Keratinocyte (primary cell): ENCODE measurements around the gene BAIAP3. TPM values are rescaled to one million over a fixed set of nuclear protein-coding genes. Genes with fewer than 3 reads are reported as not detected.

ENCODE experiments used
- DNase-seq: peaks from one replicate; pipeline ENCODE4 v3.0.0-alpha.2; 2011; ENCODE audit warnings: low read depth, missing footprints, low spot score
- FAIRE-seq: peaks from 2 replicates; lab custom pipeline; 2011; peaks lifted over from hg19 to GRCh38; lab: Jason Lieb, UNC
- H2AFZ ChIP-seq: 2 replicates; pipeline ENCODE4 v1.6.0; 2012; ENCODE audit warnings: low read length, control low read depth, inconsistent platforms; ENCODE audit not compliant: control insufficient read depth
- H3K27ac ChIP-seq: 2 replicates; pipeline ENCODE4 v1.5.1; 2011; ENCODE audit warnings: low read length; ENCODE audit not compliant: control insufficient read depth, insufficient read depth
- H3K27me3 ChIP-seq: 3 replicates; pipeline ENCODE4 v1.6.0; 2011; ENCODE audit warnings: low read length; ENCODE audit not compliant: control insufficient read depth, insufficient read depth; ENCODE audit errors: extremely low read depth
- H3K36me3 ChIP-seq, 2 experiments: 2 replicates in 1 of 2; 3 replicates in 1 of 2; pipeline ENCODE4 v1.5.1; 2011; ENCODE audit warnings: low read length in 2 of 2, mild to moderate bottlenecking in 1 of 2; ENCODE audit not compliant: control insufficient read depth in 2 of 2, insufficient read depth in 2 of 2; ENCODE audit errors: extremely low read depth in 1 of 2
- H3K4me1 ChIP-seq: 3 replicates; pipeline ENCODE4 v1.5.1; 2011; ENCODE audit warnings: low read length; ENCODE audit not compliant: control insufficient read depth, insufficient read depth; ENCODE audit errors: extremely low read depth
- H3K4me2 ChIP-seq: 3 replicates; pipeline ENCODE4 v1.6.0; 2011; ENCODE audit warnings: low read depth, low read length; ENCODE audit not compliant: control insufficient read depth, insufficient read depth; ENCODE audit errors: extremely low read depth
- H3K4me3 ChIP-seq, 3 experiments: fragments of 200-600 bp in 1 of 3; sonication (generic) in 1 of 3; 2 replicates in 2 of 3; 3 replicates in 1 of 3; pipeline ENCODE4 v1.5.1; 2011 to 2016; ENCODE audit warnings: low read length in 3 of 3, mild to moderate bottlenecking in 3 of 3, control low read depth in 2 of 3, inconsistent platforms in 1 of 3, low read depth in 1 of 3, mixed read lengths in 1 of 3, mixed run types in 1 of 3, moderate library complexity in 1 of 3; ENCODE audit not compliant: control insufficient read depth in 2 of 3, insufficient read depth in 2 of 3; ENCODE audit errors: extremely low read depth in 1 of 3
- H3K79me2 ChIP-seq: 2 replicates; pipeline ENCODE4 v1.6.0; 2012; ENCODE audit warnings: low read length; ENCODE audit not compliant: control insufficient read depth, insufficient read depth
- H3K9ac ChIP-seq: 3 replicates; pipeline ENCODE4 v1.6.0; 2011; ENCODE audit warnings: low read length; ENCODE audit not compliant: control insufficient read depth, insufficient read depth; ENCODE audit errors: extremely low read depth
- H3K9me1 ChIP-seq: 3 replicates; pipeline ENCODE4 v1.6.0; 2011; ENCODE audit warnings: low read length; ENCODE audit not compliant: control insufficient read depth, insufficient read depth; ENCODE audit errors: extremely low read depth
- H3K9me3 ChIP-seq: 2 replicates; pipeline ENCODE4 v1.5.1; 2012; ENCODE audit warnings: low read depth, low read length; ENCODE audit not compliant: control insufficient read depth
- H4K20me1 ChIP-seq: 3 replicates; pipeline ENCODE4 v1.6.0; 2011; ENCODE audit warnings: low read length; ENCODE audit not compliant: control insufficient read depth, insufficient read depth; ENCODE audit errors: extremely low read depth
- CTCF ChIP-seq, 3 experiments: IDR thresholded peaks in 1 of 3; conservative IDR thresholded peaks in 1 of 3; optimal IDR thresholded peaks in 1 of 3; 2 replicates in 2 of 3; 3 replicates in 1 of 3; pipeline versions ENCODE3 to v1.5.1; 2011; ENCODE audit warnings: low read length in 3 of 3, mild to moderate bottlenecking in 3 of 3, moderate library complexity in 2 of 3, control low read depth in 1 of 3, inconsistent platforms in 1 of 3; ENCODE audit not compliant: insufficient read depth in 2 of 3; ENCODE audit errors: extremely low read depth in 1 of 3
- EZH2 ChIP-seq: IDR thresholded peaks from one replicate; pipeline ENCODE4 v1.6.1; 2012; ENCODE audit warnings: inconsistent platforms, mild to moderate bottlenecking, low read length, moderate library complexity
- dilution Hi-C: fragments of 300-500 bp; cut with MboI; formaldehyde crosslinking; loops from one replicate; pipeline ENCODE4 v1.7.0; 2020; ENCODE audit warnings: low sequenced_read_pairs; ENCODE audit not compliant: extremely low pct_ligation_motif_present
- polyA plus RNA-seq, 5 experiments: library from polyadenylated mRNA; depleted of rRNA in 3 of 5; stranded (reverse) in 3 of 5; stranded (forward) in 1 of 5; unstranded in 1 of 5; fragments of >200 nt; gene quantifications; 1 replicate in 1 of 5; 2 replicates in 3 of 5; 3 replicates in 1 of 5; pipeline versions ENCODE4 v1.2.1 to v1.2.3, GENCODE V29; 2011 to 2012; ENCODE audit warnings: missing spikeins in 2 of 5, low read depth in 1 of 5, low replicate concordance in 1 of 5

BAIAP3 gene
- polyA plus RNA-seq, 1 donor (not counting 4 experiments of a cell fraction or from before 2014, with no cell fraction given): not detected

- FAIRE-seq (no peak), DNase-seq (peak; percentile 54)
- Histone ChIP-seq H4K20me1 (peaks cover 2% of the 10 kb centered on the region), H3K27ac (peak within 1 kb of the TSS; percentile 56), H3K4me1 (peaks cover 30% of the 10 kb centered on the region), H2AFZ (peak within 1 kb of the TSS; percentile 69), H3K9me3 (no peaks in the 10 kb centered on the region), H3K9ac (peak within 1 kb of the TSS; percentile 81), H3K79me2 (peaks cover 61% of the 10 kb centered on the region), H3K4me3 (peak within 1 kb of the TSS; percentile 64 to 97 (median 90)), H3K4me2 (peak within 1 kb of the TSS; percentile 77), H3K27me3 (no peaks in the 10 kb centered on the region), H3K36me3 (peaks cover 12 to 15% of the 10 kb centered on the region in 2 experiments), H3K9me1 (peaks cover 4% of the 10 kb centered on the region)
- dilution Hi-C loops: no loop called here
- TF ChIP-seq EZH2: no peak
- TF ChIP-seq CTCF (optimal IDR thresholded peaks at IDR 0.05 in 1 of 3, IDR thresholded peaks at IDR 0.05 in 1 of 3, conservative IDR thresholded peaks at IDR 0.05 in 1 of 3; ENCODE audit: extremely low read depth in 1 of 3, insufficient read depth in 2 of 3, low read length in 3 of 3): no peak
Observed at GRCh38 chr16:1351582-1352362, 18.3 kb downstream of the BAIAP3 start, which contains the start of the genes GNPTG and TSR3. GNPTG (plus strand) TSS chr16:1351931; CDS start chr16:1351966, 35 bp downstream. TSR3 (minus strand) TSS chr16:1351878; CDS start chr16:1351804, 74 bp downstream.

GRCh38 chr16:1354815-1355540 lies 21.5 kb downstream of the BAIAP3 start:
- H4K20me1 ChIP-seq: no peaks in the 10 kb centered on the region
- no peak overlapping the region for H3K9ac ChIP-seq
- DNase-seq (no peak), FAIRE-seq (no peak)
- H3K36me3 ChIP-seq: peaks cover 3 to 4% of the 10 kb centered on the region in 2 experiments
- no peak for TF ChIP-seq EZH2
- no peak for TF ChIP-seq CTCF (optimal IDR thresholded peaks at IDR 0.05 in 1 of 3, IDR thresholded peaks at IDR 0.05 in 1 of 3, conservative IDR thresholded peaks at IDR 0.05 in 1 of 3; ENCODE audit: extremely low read depth in 1 of 3, insufficient read depth in 2 of 3, low read length in 3 of 3)
- peaks cover 69% of the 10 kb centered on the region for H3K79me2 ChIP-seq
- no peaks in the 10 kb centered on the region for H3K9me3 ChIP-seq
- H2AFZ ChIP-seq: no peak overlapping the region
- no peak overlapping the region for H3K4me2 ChIP-seq
- no peak overlapping the region for H3K4me3 ChIP-seq
- peaks cover 18% of the 10 kb centered on the region for H3K4me1 ChIP-seq
- no peaks in the 10 kb centered on the region for H3K27me3 ChIP-seq
- dilution Hi-C loops: no loop called here
- H3K27ac ChIP-seq: no peak overlapping the region
- H3K9me1 ChIP-seq: peaks cover 4% of the 10 kb centered on the region
